ENCODE results near the gene RIT1. TPM values are rescaled to one million over a fixed set of nuclear protein-coding genes. Genes with fewer than 3 reads are reported as not detected.

The RIT1 gene
- total and polyA plus RNA-seq, 2 donors (not counting 3 experiments of a cell fraction or from before 2014, with no cell fraction given): 46.4 to 65.5 TPM

- Histone ChIP-seq H3K79me2 (ENCODE audit: control insufficient read depth, insufficient read depth, low read length) (no peaks in the 10 kb centered on the region), H3K4me3 (replicated peaks in 1 of 3; ENCODE audit: insufficient read depth in 1 of 3, low read depth in 1 of 3, low read length in 3 of 3) (peak overlapping the region in 1 of 3 experiments; percentile 49), H3K9me3 (replicated peaks; ENCODE audit: control insufficient read depth, insufficient read depth, low read length) (no peaks in the 10 kb centered on the region), H3K9ac (replicated peaks; ENCODE audit: extremely low read depth, insufficient read depth, low read length) (peak overlapping the region; percentile 97), H3K36me3 (ENCODE audit: control insufficient read depth in 2 of 2, extremely low read depth in 1 of 2, insufficient read depth in 2 of 2, low read length in 2 of 2) (peaks cover 0 to 5% of the 10 kb centered on the region in 2 experiments), H3K27me3 (ENCODE audit: control insufficient read depth in 2 of 2, insufficient read depth in 2 of 2, low read length in 2 of 2) (no peaks in the 10 kb centered on the region), H3K27ac (ENCODE audit: insufficient read depth, low read depth, low read length) (peak overlapping the region; percentile 100), H3K9me1 (replicated peaks; ENCODE audit: control insufficient read depth, extremely low read depth, insufficient read depth, low read length) (no peaks in the 10 kb centered on the region), H2AFZ (ENCODE audit: low read depth, low read length) (no peak overlapping the region), H4K20me1 (replicated peaks; ENCODE audit: control insufficient read depth, extremely low read depth, insufficient read depth, low read length) (no peaks in the 10 kb centered on the region), H3K4me1 (ENCODE audit: control insufficient read depth, extremely low read depth, insufficient read depth, low read length) (peaks cover 40% of the 10 kb centered on the region), H3K4me2 (ENCODE audit: insufficient read depth, low read length) (peak overlapping the region; percentile 97)
- dilution Hi-C loops (cut with MboI; ENCODE audit: extremely low pct_ligation_motif_present, low sequenced_read_pairs): no loop called here
- intact Hi-C loops (cut with micrococcal nuclease): loop anchor here (1.0 kb wide), 1 partner anchor 32 kb away; no protein-coding TSS in a partner anchor
- BruUV-seq (replicated peaks): no TSS peak
- DNase-seq (ENCODE audit: low read depth, low spot score): peak; percentile 67
- no peak for FAIRE-seq
- ChIA-PET CTCF (interaction anchor here (0.9 to 1.9 kb wide), 8 partner anchors 15 to 164 kb away, joined by 3 to 6 read pairs (median 3); partner anchors contain the start of gene GON4L), POLR2A (interaction anchor here (0.8 to 2.1 kb wide), 5 partner anchors 10 to 36 kb away, joined by 3 to 14 read pairs (median 5); partner anchors contain the start of genes GON4L and SYT11)
- TF ChIP-seq POLR2AphosphoS5 (IDR thresholded peaks at IDR 0.05; ENCODE audit: insufficient read depth, low read depth, low read length): no peak
- no peak for TF ChIP-seq MAX (IDR thresholded peaks at IDR 0.05; ENCODE audit: insufficient read depth, insufficient read length)
- peak; percentile 50 for TF ChIP-seq FOS (IDR thresholded peaks at IDR 0.05; ENCODE audit: borderline replicate concordance, insufficient read depth, low read length)
- TF ChIP-seq JUN (IDR thresholded peaks at IDR 0.05; ENCODE audit: borderline replicate concordance, insufficient read depth, insufficient read length, low read depth): peak; percentile 63
- TF ChIP-seq POLR2A (IDR thresholded peaks at IDR 0.05; ENCODE audit: low read depth, low read length): no peak
- no peak for TF ChIP-seq GATA2 (IDR thresholded peaks at IDR 0.05; ENCODE audit: insufficient read depth, insufficient read length, low read depth, low read length)
- TF ChIP-seq CTCF (IDR thresholded peaks at IDR 0.05; ENCODE audit: extremely low read depth in 1 of 2, insufficient read depth in 1 of 2, low read depth in 1 of 2, low read length in 2 of 2): no peak
- no peak for TF ChIP-seq MYC (IDR thresholded peaks at IDR 0.05; ENCODE audit: low read depth, low read length)
These were observed 18.4 kb downstream of the RIT1 start for GRCh38 chr1:155892796-155893195.
